ENCODE data around the gene C6orf89.

C6orf89 gene

GRCh38 chr6:36968266-36968977 lies 82.7 kb downstream of the C6orf89 start:
- no peak for DNase-seq (ENCODE audit: low spot score)

- DNase-seq (ENCODE audit: low spot score), result no peak
Observed at GRCh38 chr6:36969240-36969691, 83.5 kb downstream of the C6orf89 start.

- no peak for DNase-seq (ENCODE audit: low spot score)
Observed at GRCh38 chr6:36969988-36970891, 84.5 kb downstream of the C6orf89 start.

- DNase-seq (ENCODE audit: low spot score), result no peak
Observed at GRCh38 chr6:36970892-36971842, 85.4 kb downstream of the C6orf89 start.

GRCh38 chr6:36971921-36972673 lies 86.3 kb downstream of the C6orf89 start:
- no peak for DNase-seq (ENCODE audit: low spot score)

GRCh38 chr6:36973190-36973589 lies 87.4 kb downstream of the C6orf89 start:
- DNase-seq (ENCODE audit: low spot score), result no peak

GRCh38 chr6:36973647-36974046 lies 87.9 kb downstream of the C6orf89 start:
- DNase-seq (ENCODE audit: low spot score), result no peak

GRCh38 chr6:36975231-36976006 lies 89.7 kb downstream of the C6orf89 start:
- no peak for DNase-seq (ENCODE audit: low spot score)

- DNase-seq (ENCODE audit: low spot score), result no peak
Observed at GRCh38 chr6:36976007-36976264, 90.2 kb downstream of the C6orf89 start.

- DNase-seq (ENCODE audit: low spot score), result no peak
Observed at GRCh38 chr6:36976509-36976908, 90.8 kb downstream of the C6orf89 start.

- no peak for DNase-seq (ENCODE audit: low spot score)
Observed at GRCh38 chr6:36976931-36977330, 91.2 kb downstream of the C6orf89 start.

- no peak for DNase-seq (ENCODE audit: low spot score)
Observed at GRCh38 chr6:36977470-36977941, 91.8 kb downstream of the C6orf89 start.

Measured in left forelimb (tissue), 1 donor.